ENCODE measurements around the gene TRAPPC2. TPM values are rescaled to one million over a fixed set of nuclear protein-coding genes. Genes with fewer than 3 reads are reported as not detected.
"Not testable (repeated sequence)": the region's sequence is repeated elsewhere in the genome, so short reads cannot be mapped to it uniquely, and the experiment has no call there.

TRAPPC2 gene
- total RNA-seq, 1 donor from 2014 or later = 5.8 TPM

GRCh38 chrX:13699183-13699826, 35.1 kb downstream of the TRAPPC2 start:
- no peak for ATAC-seq
- no peak for DNase-seq (ENCODE audit: low spot score)

- ATAC-seq (no peak), DNase-seq (ENCODE audit: low spot score) (no peak)
These were observed 36.0 kb downstream of the TRAPPC2 start for GRCh38 chrX:13698432-13698831.

GRCh38 chrX:13697976-13698375, 36.4 kb downstream of the TRAPPC2 start:
- DNase-seq (ENCODE audit: low spot score) (no peak), ATAC-seq (no peak)

- DNase-seq (ENCODE audit: low spot score) (no peak), ATAC-seq (no peak)
These were observed 37.0 kb downstream of the TRAPPC2 start for GRCh38 chrX:13697455-13697854.

- DNase-seq (ENCODE audit: low spot score) (no peak), ATAC-seq (no peak)
These were observed 38.8 kb downstream of the TRAPPC2 start for GRCh38 chrX:13695601-13696115.

GRCh38 chrX:13694983-13695382, 39.4 kb downstream of the TRAPPC2 start:
- DNase-seq (ENCODE audit: low spot score) (no peak), ATAC-seq (no peak)

GRCh38 chrX:13694359-13694758, 40.1 kb downstream of the TRAPPC2 start:
- ATAC-seq (no peak), DNase-seq (ENCODE audit: low spot score) (no peak)

- no peak for DNase-seq (ENCODE audit: low spot score)
- ATAC-seq = no peak
These were observed 41.0 kb downstream of the TRAPPC2 start for GRCh38 chrX:13693341-13693961.

- ATAC-seq = no peak
- no peak for DNase-seq (ENCODE audit: low spot score)
These were observed 41.6 kb downstream of the TRAPPC2 start for GRCh38 chrX:13692771-13693231.

GRCh38 chrX:13691841-13692371, 42.5 kb downstream of the TRAPPC2 start:
- ATAC-seq (no peak), DNase-seq (ENCODE audit: low spot score) (no peak)

- no peak for DNase-seq (ENCODE audit: low spot score)
- no peak for ATAC-seq
These were observed 43.6 kb downstream of the TRAPPC2 start for GRCh38 chrX:13690836-13691235.

GRCh38 chrX:13689741-13690211, 44.6 kb downstream of the TRAPPC2 start:
- ATAC-seq (no peak), DNase-seq (ENCODE audit: low spot score) (no peak)

GRCh38 chrX:13688958-13689740, 45.3 kb downstream of the TRAPPC2 start, which contains the start of gene RAB9A:
Gene RAB9A (plus strand): TSS chrX:13689128. CDS start chrX:13708747, 19,619 bp downstream.
- DNase-seq (ENCODE audit: low spot score) = peak; percentile 87
- ATAC-seq = peak; percentile 99

GRCh38 chrX:13688384-13688957, 45.9 kb downstream of the TRAPPC2 start:
- no peak for DNase-seq (ENCODE audit: low spot score)
- ATAC-seq = no peak

GRCh38 chrX:13687203-13687602, 47.2 kb downstream of the TRAPPC2 start:
- DNase-seq (ENCODE audit: low spot score) = no peak
- no peak for ATAC-seq

GRCh38 chrX:13685126-13685763, 49.2 kb downstream of the TRAPPC2 start:
- no peak for DNase-seq (ENCODE audit: low spot score)
- ATAC-seq = no peak

- DNase-seq (ENCODE audit: low spot score) (no peak), ATAC-seq (no peak)
These were observed 50.1 kb downstream of the TRAPPC2 start for GRCh38 chrX:13684361-13684760.

GRCh38 chrX:13681595-13681994, 52.8 kb downstream of the TRAPPC2 start:
- DNase-seq (ENCODE audit: low spot score) = no peak

GRCh38 chrX:13679700-13680099, 54.7 kb downstream of the TRAPPC2 start:
- not testable (repeated sequence) for ATAC-seq; DNase-seq (ENCODE audit: low spot score)

More at GRCh38 chrX:13681595-13681994, 52.8 kb downstream of the TRAPPC2 start:
- ATAC-seq = no peak

GRCh38 chrX:13676885-13677284, 57.5 kb downstream of the TRAPPC2 start:
- DNase-seq (ENCODE audit: low spot score) (no peak), ATAC-seq (no peak)
